ENCODE data around the gene CENPA.
A peak's percentile ranks its signal among the peaks of the same experiment; 100 is the strongest.

CENPA gene

DNA sequence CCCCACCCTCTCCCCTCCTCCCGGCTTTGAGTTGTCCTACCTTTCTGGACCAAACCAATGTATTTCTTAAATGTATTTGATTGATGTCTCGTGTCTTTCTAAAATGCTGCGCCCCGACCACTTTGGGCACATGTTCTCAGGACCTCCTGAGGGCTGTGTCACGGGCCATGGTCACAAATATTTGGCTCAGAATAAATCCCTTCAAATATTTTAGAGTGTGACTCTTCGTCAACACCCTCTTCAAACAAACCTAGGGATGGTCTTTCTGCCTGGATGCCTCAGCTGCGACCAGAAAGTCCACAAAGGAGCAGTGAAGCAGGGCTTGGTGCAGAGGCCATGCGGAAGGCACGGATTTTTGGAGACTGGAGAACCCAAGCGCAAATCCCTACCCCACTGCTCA lies 22.8 kb upstream of the CENPA start:
- DNase-seq: no peak

DNA sequence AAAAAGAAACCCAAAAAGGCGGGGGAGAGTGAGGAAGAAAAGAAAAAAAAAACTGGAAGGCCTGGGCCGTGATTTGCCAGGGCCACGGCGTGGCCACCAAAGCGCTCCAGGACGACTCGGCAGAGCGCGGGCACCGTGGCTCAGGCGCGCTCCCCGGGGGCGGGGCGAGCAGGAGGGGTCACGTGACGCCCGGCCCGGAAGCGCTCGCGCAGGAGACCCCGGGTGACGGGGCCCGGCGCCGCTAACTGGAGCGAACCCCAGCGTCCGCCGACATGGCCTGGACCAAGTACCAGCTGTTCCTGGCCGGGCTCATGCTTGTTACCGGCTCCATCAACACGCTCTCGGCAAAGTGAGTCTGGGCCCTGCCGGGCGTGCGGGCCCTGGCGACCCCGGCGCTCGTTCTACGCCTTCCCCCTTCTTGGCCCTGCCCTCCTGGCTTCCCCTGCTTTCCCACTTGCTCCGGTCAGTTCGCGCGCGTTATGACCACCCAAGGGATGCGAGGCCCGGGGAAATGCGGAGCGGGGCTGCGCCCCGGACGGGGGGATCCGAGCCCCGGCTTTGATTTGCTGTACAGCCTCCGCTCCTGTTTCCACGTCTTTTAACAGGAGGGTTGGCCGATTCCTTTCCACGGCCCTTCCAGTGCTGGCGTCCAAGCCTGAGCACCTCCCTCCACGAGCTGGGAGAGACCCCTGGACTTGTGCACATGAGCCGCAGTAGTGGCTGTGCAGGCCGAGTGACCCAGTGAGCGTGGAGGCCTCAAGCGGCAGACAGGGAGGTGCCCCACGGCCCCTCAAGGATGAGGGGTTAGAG lies 21.6 kb upstream of the CENPA start, which contains the start of gene SLC35F6:
SLC35F6 (plus strand) TSS at position 207 of the 810 bp plus-strand sequence; CDS start at position 273, 66 bp downstream.
- peak; percentile 47 to 82 for DNase-seq

DNA sequence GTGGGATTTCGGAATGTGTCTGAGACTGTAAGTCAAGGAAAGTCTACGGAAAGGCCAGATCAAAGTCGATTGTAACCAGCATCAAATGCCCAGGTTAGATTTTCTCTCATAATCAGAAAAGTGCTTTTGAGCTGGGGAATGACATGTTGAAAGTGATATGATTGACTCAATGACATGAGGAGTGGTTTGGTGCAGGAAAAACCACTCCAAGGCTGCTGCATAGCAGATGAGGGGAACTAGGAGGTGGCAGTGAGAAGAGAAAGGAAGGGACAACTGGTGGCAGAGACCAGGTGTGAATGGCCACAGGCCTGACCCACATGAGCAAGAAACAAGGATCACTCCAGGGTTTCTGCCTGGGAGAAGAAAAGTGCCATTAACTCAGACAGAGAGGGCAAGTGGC lies 20.9 kb upstream of the CENPA start:
- DNase-seq: no peak

DNA sequence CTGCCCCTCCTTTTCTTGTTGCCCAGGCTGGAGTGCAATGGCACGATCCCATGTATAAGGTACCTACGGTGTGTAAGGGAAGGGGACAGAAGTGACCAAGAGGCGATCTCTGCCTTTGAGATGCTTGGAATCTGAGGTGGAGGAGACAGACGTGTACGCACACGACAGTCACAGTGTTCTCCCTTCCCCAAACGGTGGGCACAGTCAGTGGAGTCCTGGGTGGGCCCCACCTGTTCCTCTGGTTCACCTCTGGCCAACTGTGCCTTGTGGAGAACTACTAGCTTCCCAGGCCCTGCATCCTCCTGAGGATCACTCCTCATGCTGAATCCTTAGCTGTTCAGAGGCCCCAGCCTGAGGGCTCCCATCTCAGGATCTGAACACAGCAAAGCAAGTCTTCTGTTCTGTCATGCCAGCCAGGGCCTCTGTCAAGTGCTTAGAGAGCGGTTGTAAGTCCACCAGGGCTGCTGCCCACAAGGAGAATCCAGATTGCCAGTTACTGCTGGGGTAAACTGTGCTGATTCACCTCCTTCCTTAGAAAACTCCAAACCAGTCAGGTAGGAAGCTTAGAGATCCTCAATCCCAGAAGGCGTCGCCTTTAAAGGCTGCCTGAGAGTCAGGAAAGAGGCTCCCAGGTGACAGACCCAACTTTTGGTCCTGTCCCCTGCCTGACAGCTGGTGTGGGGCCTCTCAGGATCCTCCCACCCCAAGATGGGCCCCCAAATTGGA lies 20.2 kb upstream of the CENPA start:
- DNase-seq: no peak

DNA sequence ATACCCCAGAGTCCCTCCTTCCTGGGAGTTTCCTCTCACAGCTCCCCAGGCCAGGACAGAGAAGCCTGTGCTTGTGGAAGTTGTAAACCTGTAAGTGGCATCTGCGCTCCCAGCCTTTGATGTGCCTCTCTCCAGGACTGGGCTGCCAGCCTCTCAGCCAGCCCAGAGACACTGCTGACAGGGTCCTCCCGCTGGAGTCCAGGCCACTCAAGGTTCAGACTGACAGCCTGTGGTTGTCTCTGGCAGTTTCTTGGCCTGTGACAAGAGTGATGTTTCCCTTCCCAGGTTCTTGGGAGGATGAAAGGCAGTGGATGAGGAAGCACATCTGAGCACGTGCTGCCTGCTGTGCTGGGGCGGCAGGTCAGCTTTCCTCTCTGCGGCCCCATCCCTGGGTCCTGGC lies 18.7 kb upstream of the CENPA start:
- no peak for DNase-seq

DNA sequence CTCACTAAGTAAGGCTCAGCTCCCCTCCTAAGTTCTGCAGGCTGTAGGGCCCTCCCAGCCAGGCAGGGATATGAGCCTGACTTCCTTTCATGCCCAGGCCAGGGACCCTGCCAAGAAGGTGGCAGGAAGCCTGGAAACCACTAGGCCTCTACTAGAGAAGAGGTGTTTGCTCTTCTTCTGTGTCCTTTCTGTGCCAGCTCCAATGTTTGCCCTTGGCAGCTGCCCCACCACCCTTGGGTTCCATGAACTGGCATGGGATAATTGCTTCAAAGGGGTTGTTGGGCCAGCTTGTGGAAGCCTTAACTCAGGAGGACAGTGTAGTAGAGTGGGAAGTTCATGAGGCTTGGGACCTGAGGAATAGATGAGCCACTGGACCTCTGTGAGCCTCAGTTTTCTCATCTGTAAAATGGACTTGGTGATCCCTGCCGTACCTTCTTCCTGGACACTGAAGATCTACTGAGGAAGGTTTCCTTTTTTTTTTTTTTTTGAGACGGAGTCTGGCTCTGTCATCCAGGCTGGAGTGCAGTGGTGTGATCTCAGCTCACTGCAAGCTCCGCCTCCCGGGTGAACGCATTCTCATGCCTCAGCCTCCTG lies 17.9 kb upstream of the CENPA start:
- no peak for DNase-seq

DNA sequence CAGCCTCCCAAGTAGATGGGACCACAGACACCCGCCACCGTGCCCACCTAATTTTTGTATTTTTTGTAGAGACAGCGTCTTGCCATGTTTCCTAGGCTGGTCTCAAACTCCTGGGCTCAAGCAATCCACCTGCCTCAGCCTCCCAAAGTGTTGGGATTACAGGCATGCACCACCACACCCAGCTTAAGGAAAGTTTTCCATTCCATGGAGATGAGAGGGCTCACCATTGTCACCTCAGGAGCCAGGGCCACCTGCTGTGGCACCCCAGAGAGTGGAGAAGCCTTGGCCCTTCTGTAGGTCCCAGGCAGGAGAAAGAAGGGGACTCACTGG lies 17.1 kb upstream of the CENPA start:
- no peak for DNase-seq

DNA sequence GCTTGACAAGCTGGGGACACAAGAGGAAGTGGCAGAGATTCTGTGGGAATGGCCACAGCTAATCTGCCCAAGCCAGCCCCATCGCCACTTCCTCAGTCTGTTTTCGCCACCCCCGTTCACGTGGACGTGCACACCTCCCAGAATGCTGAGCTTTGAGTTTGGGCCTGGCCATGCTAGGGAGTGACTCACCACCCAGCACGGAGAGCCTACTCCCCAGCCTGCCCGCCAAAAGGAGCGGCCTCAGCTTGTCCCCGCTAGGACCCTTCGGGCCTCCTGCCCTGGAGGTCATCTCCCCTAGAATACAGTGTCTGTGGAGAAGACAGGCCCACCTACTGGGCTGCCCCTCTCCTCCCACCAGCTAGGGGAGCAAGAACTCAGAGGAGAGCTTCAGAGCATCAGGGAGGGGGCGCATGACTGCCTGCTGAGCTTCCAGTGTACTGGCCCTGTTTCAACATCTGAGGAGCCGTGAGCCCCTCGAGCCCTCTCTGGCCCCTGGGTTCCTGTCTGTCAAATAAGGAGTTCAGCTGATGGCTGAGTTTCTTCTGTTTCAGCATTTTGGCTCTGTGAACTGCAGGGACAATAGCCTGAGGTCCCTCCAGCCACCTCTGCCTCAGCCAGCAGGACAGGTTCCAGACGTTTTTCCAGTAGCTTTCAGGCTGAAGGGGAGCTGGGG lies 16.6 kb upstream of the CENPA start:
- DNase-seq: no peak

DNA sequence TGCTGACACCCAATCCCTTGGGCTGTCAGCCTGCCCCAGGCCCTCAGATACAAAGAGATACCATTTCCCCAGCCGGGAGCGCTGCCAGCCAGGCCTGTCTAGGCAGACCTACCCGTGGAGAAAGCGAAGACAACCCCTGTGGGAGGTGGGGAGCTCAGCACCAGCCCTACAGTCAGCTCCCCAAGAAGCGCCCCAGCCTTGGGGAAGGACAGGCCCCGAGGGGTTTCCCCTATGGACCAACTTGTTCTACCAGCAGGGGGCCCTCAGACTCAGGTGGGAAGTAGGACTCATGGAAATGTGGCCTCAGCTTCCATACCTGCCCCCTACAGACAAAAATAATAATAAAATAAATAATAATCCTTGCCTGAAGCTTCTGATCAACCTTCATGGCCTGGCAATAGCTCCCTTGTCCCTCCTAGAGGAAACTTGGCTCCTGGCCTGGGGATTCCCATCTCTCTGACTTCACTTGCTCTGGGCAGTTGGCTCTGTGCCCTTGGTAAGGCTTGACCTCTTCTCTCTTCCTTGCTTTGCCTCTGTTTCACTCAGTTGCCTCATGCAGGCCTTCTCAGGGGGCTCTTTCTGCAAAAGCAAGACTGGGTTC lies 14.8 kb upstream of the CENPA start:
- peak in 1 of 2 experiments; percentile 56 for DNase-seq

DNA sequence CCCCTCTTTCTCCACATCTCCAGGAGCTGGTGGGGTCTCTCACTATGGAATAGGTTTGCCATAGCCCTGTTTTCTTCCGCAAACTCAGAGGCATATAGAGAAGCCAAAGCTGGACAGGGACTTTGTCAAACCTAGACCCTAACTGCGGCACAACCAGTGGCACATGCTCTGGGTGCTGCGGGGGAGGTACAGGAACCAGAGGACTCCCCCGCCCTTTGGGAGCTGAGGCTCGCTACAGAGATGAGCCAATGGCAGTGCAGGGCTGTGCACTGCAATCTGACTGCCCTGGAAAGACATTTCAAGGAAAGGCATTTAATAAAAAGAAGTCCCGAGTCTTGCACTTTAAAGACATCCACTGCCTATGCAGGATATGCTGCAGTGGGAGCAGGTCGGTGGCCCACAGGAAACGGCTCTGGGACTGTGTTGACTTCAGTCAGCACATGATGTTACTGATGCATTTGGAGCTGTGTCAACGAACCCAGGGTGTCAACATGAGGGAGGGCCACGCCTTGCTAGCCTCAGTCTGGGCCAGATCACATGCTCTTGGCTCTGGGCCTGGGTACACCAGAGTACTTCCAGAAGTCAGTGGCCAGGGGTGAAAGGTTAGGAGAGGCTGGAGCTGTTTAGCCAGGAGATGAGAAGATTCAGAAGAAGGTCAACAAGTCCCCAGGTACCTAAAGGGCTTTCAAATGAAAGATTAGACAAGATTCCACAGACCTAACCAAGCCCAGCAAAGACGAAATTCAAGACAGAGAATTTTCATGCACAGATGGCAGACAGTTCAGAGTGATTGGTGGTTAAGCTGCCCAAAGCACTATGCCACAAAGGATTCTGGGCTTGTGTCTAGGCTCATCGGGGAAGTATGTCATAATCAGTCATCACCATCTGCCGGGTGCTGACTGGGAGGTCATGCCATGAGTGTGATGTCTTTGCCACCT lies 13.5 kb upstream of the CENPA start:
- DNase-seq: no peak

DNA sequence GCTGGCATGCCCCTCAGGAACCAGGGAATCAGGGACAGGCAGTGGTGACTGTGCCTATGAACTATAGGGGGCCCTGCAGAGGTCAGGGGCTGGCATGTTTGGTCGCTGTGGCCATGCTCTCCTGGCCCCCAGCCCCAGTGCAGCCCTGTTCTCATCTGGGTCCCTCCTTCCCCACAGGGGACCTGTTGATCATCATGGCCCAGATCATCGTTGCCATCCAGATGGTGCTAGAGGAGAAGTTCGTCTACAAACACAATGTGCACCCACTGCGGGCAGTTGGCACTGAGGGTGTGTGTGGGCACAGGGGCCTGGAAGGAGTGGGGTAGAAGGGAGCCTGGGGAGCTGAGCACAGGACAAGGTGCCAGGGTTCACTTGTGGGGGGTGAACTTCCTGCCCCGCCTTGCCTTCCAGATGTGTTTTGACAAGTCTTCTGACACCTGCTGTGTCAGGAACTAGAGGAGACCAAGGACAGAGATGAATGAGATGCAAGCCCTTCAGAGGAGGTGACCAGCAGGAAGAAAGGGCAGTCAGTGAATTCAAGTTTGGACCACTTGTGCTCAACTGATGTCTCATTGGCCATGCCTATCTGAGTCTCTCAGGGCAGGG lies 9.6 kb upstream of the CENPA start:
- no peak for DNase-seq

DNA sequence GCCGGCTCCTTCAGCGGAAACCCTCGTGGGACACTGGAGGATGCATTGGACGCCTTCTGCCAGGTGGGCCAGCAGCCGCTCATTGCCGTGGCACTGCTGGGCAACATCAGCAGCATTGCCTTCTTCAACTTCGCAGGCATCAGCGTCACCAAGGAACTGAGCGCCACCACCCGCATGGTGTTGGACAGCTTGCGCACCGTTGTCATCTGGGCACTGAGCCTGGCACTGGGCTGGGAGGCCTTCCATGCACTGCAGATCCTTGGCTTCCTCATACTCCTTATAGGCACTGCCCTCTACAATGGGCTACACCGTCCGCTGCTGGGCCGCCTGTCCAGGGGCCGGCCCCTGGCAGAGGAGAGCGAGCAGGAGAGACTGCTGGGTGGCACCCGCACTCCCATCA lies 7.8 kb upstream of the CENPA start:
- DNase-seq: no peak

DNA sequence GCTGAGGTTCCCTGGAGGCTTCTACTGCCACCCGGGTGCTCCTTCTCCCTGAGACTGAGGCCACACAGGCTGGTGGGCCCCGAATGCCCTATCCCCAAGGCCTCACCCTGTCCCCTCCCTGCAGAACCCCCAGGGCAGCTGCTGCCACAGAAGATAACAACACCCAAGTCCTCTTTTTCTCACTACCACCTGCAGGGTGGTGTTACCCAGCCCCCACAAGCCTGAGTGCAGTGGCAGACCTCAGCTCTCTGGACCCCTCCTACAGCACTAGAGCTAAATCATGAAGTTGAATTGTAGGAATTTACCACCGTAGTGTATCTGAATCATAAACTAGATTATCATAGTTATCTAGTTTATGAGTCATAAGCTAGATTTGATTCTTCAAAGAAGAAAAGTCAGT lies 7.3 kb upstream of the CENPA start:
- no peak for DNase-seq

DNA sequence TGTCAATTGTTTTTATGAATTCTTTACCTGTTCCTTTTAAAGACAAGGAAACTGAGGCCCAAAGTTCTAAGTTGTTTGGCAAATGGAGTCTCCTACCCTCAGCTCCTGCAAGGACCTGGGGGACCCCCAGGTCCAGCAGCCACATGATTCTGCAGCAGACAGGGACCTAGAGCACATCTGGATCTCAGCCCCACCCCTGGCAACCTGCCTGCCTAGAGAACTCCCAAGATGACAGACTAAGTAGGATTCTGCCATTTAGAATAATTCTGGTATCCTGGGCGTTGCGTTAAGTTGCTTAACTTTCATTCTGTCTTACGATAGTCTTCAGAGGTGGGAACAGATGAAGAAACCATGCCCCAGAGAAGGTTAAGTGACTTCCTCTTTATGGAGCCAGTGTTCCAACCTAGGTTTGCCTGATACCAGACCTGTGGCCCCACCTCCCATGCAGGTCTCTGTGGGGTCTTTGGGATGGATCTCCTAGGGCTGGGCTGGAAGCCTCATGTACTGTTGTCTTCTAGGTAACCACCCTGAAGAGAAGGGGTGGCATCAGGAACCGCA lies 5.6 kb upstream of the CENPA start:
- DNase-seq: no peak

DNA sequence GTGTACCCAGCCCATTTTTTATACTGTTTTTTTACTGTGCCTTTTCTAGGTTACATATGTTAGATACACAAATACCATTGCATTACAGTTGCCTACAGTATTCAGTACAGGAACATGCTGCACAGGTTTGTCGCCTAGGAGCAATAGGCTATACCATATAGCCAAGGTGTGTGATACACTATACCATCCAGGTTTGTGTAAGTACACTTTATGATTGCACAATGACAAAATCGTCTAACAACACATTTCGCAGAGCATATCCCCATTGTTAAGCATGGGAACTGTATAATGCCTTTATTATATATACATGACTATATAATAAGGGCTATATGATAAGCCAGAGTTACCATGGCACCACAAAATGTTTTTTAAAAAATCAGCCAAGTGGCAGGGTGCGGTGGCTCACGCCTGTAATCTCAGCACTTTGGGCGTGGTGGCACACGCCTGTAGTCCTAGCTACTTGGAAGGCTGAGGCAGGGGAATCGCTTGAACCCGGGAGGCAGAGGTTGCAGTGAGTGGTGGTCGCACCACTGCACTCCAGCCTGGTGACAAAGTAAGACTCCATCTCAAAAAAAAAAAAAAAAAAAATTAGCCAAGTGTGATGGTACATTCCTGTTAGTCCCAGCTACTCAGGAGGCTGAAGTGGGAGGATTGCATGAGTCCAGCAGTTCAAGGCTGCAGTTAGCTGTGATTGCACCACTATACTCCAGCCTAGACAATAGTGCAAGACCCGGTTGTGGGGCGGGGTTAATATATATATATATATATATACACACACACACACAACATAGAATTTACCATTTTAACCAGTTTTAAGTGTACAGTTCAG lies 2.8 kb upstream of the CENPA start:
- no peak for DNase-seq

DNA sequence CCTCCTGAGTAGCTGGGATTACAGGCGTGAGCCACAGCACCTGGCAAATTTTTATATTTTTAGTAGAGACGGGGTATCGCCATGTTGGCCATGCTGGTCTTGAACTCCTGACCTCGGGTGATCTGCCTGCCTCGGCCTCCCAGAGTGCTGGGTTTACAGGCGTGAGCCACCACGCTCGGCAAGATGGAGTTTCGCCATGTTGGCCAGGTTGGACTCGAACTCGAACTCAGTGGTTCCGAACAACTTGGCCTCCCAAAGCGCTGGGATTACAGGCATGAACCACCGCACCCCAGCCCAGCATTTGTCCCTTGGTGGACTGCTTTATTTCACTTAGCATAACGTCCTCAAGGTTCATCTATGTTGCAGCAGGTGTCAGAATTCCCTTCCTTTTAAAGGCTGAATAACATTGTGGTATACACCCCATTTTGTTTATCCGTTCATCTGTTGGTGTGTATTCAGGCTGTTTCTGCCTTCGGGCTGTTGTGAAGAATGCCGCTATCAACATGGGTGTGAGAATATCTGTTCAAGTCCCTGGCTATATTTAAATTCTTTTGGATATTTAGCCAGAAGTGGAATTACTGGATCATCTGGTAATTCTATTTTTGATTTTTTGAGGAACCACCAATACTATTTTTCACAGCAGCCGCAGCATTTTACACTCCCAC lies 1.2 kb upstream of the CENPA start:
- no peak for DNase-seq

DNA sequence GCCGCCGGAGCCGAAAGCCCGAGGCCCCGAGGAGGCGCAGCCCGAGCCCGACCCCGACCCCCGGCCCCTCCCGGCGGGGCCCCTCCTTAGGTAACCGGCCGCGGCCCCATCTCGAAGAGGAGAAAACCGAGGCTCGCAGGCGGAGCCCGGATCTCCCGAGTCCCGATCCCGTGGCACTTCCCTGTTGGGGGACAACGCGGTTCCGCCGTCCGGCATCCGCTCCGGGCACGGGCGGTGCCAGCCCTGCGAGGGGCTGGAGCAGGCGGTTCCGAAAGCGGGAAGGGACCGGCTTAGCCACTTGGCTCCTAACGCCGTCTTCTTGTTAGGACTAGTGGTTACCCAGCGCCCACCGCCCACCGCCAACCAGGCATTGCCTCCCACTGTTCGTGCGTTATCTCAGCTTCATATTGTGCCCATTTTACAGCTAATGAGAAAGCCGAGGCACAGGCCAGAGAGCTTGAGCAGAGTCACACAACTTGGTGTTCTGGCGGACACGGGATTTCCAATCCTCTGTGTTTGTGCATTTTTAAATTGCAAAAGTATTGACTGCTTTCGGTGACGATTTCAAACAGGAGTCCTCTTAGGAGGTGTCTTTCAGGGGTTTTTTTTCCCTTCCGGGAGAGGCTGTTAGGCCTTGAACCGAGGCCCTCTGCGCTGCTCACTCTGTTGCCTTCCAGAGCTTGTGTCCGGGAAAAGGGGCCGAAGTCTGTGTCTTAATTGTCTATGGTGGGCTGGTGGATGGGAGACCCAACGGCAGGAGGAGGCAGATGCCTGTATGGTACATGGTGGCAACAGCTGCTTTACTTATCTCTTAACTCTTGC lies 562 bp downstream of the CENPA start:
- DNase-seq: no peak

DNA sequence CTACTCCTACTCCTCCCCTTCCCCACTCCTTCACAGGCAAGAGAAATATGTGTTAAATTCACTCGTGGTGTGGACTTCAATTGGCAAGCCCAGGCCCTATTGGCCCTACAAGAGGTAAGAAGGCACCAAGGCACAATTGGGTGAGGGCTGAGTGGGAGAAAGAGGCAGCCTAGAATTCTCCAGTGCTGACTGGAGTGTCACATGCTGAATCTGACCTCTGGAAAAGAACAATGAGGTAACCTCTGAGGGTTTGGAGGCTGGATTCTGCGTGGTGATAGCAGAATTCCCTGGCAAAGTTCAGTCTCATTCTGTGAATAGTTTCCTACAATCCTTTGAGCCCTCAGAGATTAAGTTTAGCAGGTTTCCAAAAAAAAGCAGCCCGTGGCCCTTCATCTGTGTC lies 6.9 kb downstream of the CENPA start:
- DNase-seq: no peak

DNA sequence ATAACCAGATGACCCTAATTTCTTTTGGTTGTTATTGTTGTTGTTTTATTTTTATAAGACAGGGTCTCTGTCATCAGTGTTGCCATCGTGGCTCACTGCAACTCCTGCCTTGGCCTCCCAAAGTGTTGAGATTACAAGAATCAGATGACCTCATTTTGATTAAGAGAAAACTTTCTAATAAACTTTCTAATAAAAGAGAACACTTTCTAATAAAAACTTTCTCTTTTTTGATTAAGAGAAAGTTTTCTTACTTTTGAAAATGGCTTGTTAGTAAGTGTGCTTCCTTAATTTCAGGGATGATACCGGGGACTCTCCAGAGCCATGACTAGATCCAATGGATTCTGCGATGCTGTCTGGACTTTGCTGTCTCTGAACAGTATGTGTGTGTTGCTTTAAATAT lies 7.7 kb downstream of the CENPA start:
- no peak for DNase-seq

All from SW 1271 (cell line).